Epithelial cell of proximal tubule (primary cell): Measurements from ENCODE around the gene EFEMP1. TPM values are rescaled to one million over a fixed set of nuclear protein-coding genes. Genes with fewer than 3 reads are reported as not detected.

ENCODE experiments used
- DNase-seq: peaks from one replicate; pipeline ENCODE4 v3.0.0-alpha.2; 2011; ENCODE audit warnings: low read depth
- H3K4me3 ChIP-seq: 2 replicates; pipeline ENCODE4 v1.5.1; 2011; ENCODE audit warnings: low read depth, mild to moderate bottlenecking, low read length
- CTCF ChIP-seq: conservative IDR thresholded peaks from 2 replicates; pipeline ENCODE4 v1.5.1; 2012; ENCODE audit warnings: low read depth, mild to moderate bottlenecking, low read length
- total RNA-seq: library from RNA; depleted of rRNA; stranded (reverse); fragments of >200 nt; gene quantifications from 2 replicates; pipeline ENCODE4 v1.2.3, GENCODE V29; 2015

The EFEMP1 gene
- total RNA-seq, 1 donor from 2014 or later = 30.0 TPM

GRCh38 chr2:55875434-55876135, 48.0 kb downstream of the EFEMP1 start:
- no peak for DNase-seq
- H3K4me3 ChIP-seq = no peak overlapping the region
- TF ChIP-seq CTCF = no peak

- no peak for DNase-seq
- no peak overlapping the region for H3K4me3 ChIP-seq
- TF ChIP-seq CTCF = no peak
Measured at GRCh38 chr2:55874338-55874737, 49.2 kb downstream of the EFEMP1 start.

- no peak for DNase-seq
- no peak for TF ChIP-seq CTCF
Measured at GRCh38 chr2:55871637-55872036, 51.9 kb downstream of the EFEMP1 start.

GRCh38 chr2:55869637-55870325, 53.8 kb downstream of the EFEMP1 start:
- no peak for TF ChIP-seq CTCF
- no peak overlapping the region for H3K4me3 ChIP-seq
- no peak for DNase-seq

More at GRCh38 chr2:55871637-55872036, 51.9 kb downstream of the EFEMP1 start:
- H3K4me3 ChIP-seq = no peak overlapping the region

- DNase-seq = no peak
Measured at GRCh38 chr2:55865096-55865835, 58.3 kb downstream of the EFEMP1 start.

GRCh38 chr2:55864351-55865084, 59.1 kb downstream of the EFEMP1 start:
- TF ChIP-seq CTCF = no peak
- H3K4me3 ChIP-seq = no peak overlapping the region
- no peak for DNase-seq

More at GRCh38 chr2:55865096-55865835, 58.3 kb downstream of the EFEMP1 start:
- H3K4me3 ChIP-seq = no peak overlapping the region
- no peak for TF ChIP-seq CTCF
